G401.6 (cell line): ENCODE results near the gene CTNND2.
"Not testable (repeated sequence)": the region's sequence is repeated elsewhere in the genome, so short reads cannot be mapped to it uniquely, and the experiment has no call there.

ENCODE experiments used
- FAIRE-seq: peaks from 2 replicates; lab custom pipeline; 2012; peaks lifted over from hg19 to GRCh38; lab: Jason Lieb, UNC

CTNND2 gene

GRCh38 chr5:11385251-11385900 is 518.9 kb downstream of the CTNND2 start:
- no peak for FAIRE-seq

- no peak for FAIRE-seq
Measured at GRCh38 chr5:11384441-11385250, 519.6 kb downstream of the CTNND2 start.

- FAIRE-seq: no peak
Measured at GRCh38 chr5:11383506-11384095, 520.6 kb downstream of the CTNND2 start.

- no peak for FAIRE-seq
Measured at GRCh38 chr5:11378461-11378860, 525.8 kb downstream of the CTNND2 start.

GRCh38 chr5:11377896-11378295 is 526.4 kb downstream of the CTNND2 start:
- FAIRE-seq: no peak

GRCh38 chr5:11372191-11372590 is 532.1 kb downstream of the CTNND2 start:
- FAIRE-seq: no peak

- no peak for FAIRE-seq
Measured at GRCh38 chr5:11371021-11371420, 533.2 kb downstream of the CTNND2 start.

GRCh38 chr5:11364531-11364930 is 539.7 kb downstream of the CTNND2 start:
- FAIRE-seq: no peak

- FAIRE-seq: no peak
Measured at GRCh38 chr5:11363631-11364178, 540.5 kb downstream of the CTNND2 start.

- FAIRE-seq: no peak
Measured at GRCh38 chr5:11361768-11362167, 542.5 kb downstream of the CTNND2 start.

GRCh38 chr5:11357928-11358327 is 546.3 kb downstream of the CTNND2 start:
- no peak for FAIRE-seq

- no peak for FAIRE-seq
Measured at GRCh38 chr5:11355491-11355890, 548.8 kb downstream of the CTNND2 start.

- FAIRE-seq: no peak
Measured at GRCh38 chr5:11346336-11346735, 557.9 kb downstream of the CTNND2 start.

- no peak for FAIRE-seq
Measured at GRCh38 chr5:11335881-11336760, 568.1 kb downstream of the CTNND2 start.

GRCh38 chr5:11334404-11334803 is 569.8 kb downstream of the CTNND2 start:
- FAIRE-seq: no peak

GRCh38 chr5:11329679-11330078 is 574.6 kb downstream of the CTNND2 start:
- no peak for FAIRE-seq

GRCh38 chr5:11324521-11325289 is 579.5 kb downstream of the CTNND2 start:
- no peak for FAIRE-seq

- no peak for FAIRE-seq
Measured at GRCh38 chr5:11323761-11324160, 580.5 kb downstream of the CTNND2 start.

GRCh38 chr5:11322133-11322532 is 582.1 kb downstream of the CTNND2 start:
- FAIRE-seq: no peak

- no peak for FAIRE-seq
Measured at GRCh38 chr5:11319836-11320580, 584.2 kb downstream of the CTNND2 start.

GRCh38 chr5:11313694-11314093 is 590.6 kb downstream of the CTNND2 start:
- FAIRE-seq: not testable (repeated sequence)
